IMR-90 (cell line): Measurements from ENCODE around the gene PIEZO1. TPM values are rescaled to one million over a fixed set of nuclear protein-coding genes. Genes with fewer than 3 reads are reported as not detected.

ENCODE experiments used
- ATAC-seq: fragments of 200-7000 bp; cut with Tn5 transposase; 2 replicates; pipeline ENCODE4 v1.9.1; 2020; ENCODE audit warnings: low read depth, mild to moderate bottlenecking, moderate library complexity
- BruUV-seq: library from RNA; stranded (reverse); fragments of 400-500 nt; replicated peaks from 2 replicates; lab custom pipeline; 2021; lab: Mats Ljungman, UMichigan
- CTCF ChIA-PET: fragments of 300-600 bp; formaldehyde crosslinking; extraction: SDS; loops from one replicate; lab custom pipeline; 2021; ENCODE audit warnings: antibody characterized with exemption; lab: Yijun Ruan, JAX
- POLR2A ChIA-PET: fragments of 300-600 bp; sonication (Branson Sonifier 250); formaldehyde crosslinking; loops from one replicate; lab custom pipeline; 2022; ENCODE audit warnings: antibody characterized with exemption; ENCODE audit not compliant: unreplicated experiment; lab: Charles Lee
- DNase-seq: peaks from one replicate; pipeline ENCODE4 v3.0.0; 2013
- H2AFZ ChIP-seq: replicated peaks from 2 replicates; pipeline ENCODE3; 2013; ENCODE audit warnings: low read length, mild to moderate bottlenecking; ENCODE audit not compliant: poor library complexity
- H2AK5ac ChIP-seq: 2 replicates; pipeline ENCODE4 v1.6.1; 2013; ENCODE audit warnings: low read depth, low read length, inconsistent platforms
- H2AK9ac ChIP-seq: replicated peaks from 2 replicates; pipeline ENCODE3; 2013; ENCODE audit warnings: mild to moderate bottlenecking, low read depth, low read length, moderate library complexity; ENCODE audit not compliant: poor library complexity
- H2BK120ac ChIP-seq: 2 replicates; pipeline ENCODE4 v1.6.1; 2013; ENCODE audit warnings: low read depth, low read length, inconsistent platforms
- H2BK15ac ChIP-seq: 3 replicates; pipeline ENCODE4 v1.6.1; 2013; ENCODE audit warnings: low read depth, low read length, inconsistent platforms
- H2BK20ac ChIP-seq: 2 replicates; pipeline ENCODE4 v1.6.1; 2013; ENCODE audit warnings: low read depth, mild to moderate bottlenecking, inconsistent platforms, low read length, moderate library complexity
- H2BK5ac ChIP-seq: 2 replicates; pipeline ENCODE4 v1.6.1; 2013; ENCODE audit warnings: mild to moderate bottlenecking, low read depth, low read length, inconsistent platforms; ENCODE audit not compliant: poor library complexity, severe bottlenecking
- H3K14ac ChIP-seq: replicated peaks from 2 replicates; pipeline ENCODE4 v1.6.1; 2013; ENCODE audit warnings: low read depth, low read length, inconsistent platforms
- H3K18ac ChIP-seq: 2 replicates; pipeline ENCODE4 v1.6.1; 2013; ENCODE audit warnings: low read depth, low read length, control low read depth
- H3K23ac ChIP-seq: 2 replicates; pipeline ENCODE4 v1.6.1; 2013; ENCODE audit warnings: low read depth, low read length, inconsistent platforms
- H3K27ac ChIP-seq: 2 replicates; pipeline ENCODE4 v1.5.1; 2013; ENCODE audit warnings: mild to moderate bottlenecking, control low read depth, low read length; ENCODE audit not compliant: insufficient read depth
- H3K27me3 ChIP-seq: 2 replicates; pipeline ENCODE4 v1.6.1; 2013; ENCODE audit warnings: low read length; ENCODE audit not compliant: control insufficient read depth, insufficient read depth
- H3K36me3 ChIP-seq: 2 replicates; pipeline ENCODE4 v1.6.1; 2013; ENCODE audit warnings: low read length, mixed read lengths; ENCODE audit not compliant: control insufficient read depth, insufficient read depth
- H3K4ac ChIP-seq: 2 replicates; pipeline ENCODE4 v1.6.1; 2013; ENCODE audit warnings: low read depth, low read length, inconsistent platforms
- H3K4me1 ChIP-seq: 2 replicates; pipeline ENCODE4 v1.6.1; 2013; ENCODE audit warnings: low read length, mixed read lengths; ENCODE audit not compliant: control insufficient read depth, insufficient read depth
- H3K4me2 ChIP-seq: 2 replicates; pipeline ENCODE4 v1.6.1; 2013; ENCODE audit warnings: low read depth, mild to moderate bottlenecking, control low read depth, low read length, moderate library complexity
- H3K4me3 ChIP-seq: 2 replicates; pipeline ENCODE4 v1.5.1; 2013; ENCODE audit warnings: low read depth, mild to moderate bottlenecking, control low read depth, low read length, moderate library complexity; ENCODE audit not compliant: insufficient read depth
- H3K56ac ChIP-seq: 2 replicates; pipeline ENCODE4 v1.6.1; 2013; ENCODE audit warnings: low read length, inconsistent platforms; ENCODE audit not compliant: insufficient read depth; ENCODE audit errors: extremely low read depth
- H3K79me1 ChIP-seq, 2 experiments: 2 replicates each; pipeline ENCODE4 v1.6.1; 2013; ENCODE audit warnings: low read length in 2 of 2, inconsistent platforms in 1 of 2, low read depth in 1 of 2
- H3K9ac ChIP-seq: 2 replicates; pipeline ENCODE4 v1.6.1; 2013; ENCODE audit warnings: low read depth, low read length, control low read depth
- H3K9me1 ChIP-seq: 2 replicates; pipeline ENCODE4 v1.6.1; 2013; ENCODE audit warnings: low read length, inconsistent platforms; ENCODE audit not compliant: insufficient read depth
- H3K9me3 ChIP-seq: 2 replicates; pipeline ENCODE4 v1.6.1; 2013; ENCODE audit warnings: low read length; ENCODE audit not compliant: control insufficient read depth, insufficient read depth
- H4K20me1 ChIP-seq: 2 replicates; pipeline ENCODE4 v1.6.1; 2013; ENCODE audit warnings: low read length, inconsistent platforms; ENCODE audit not compliant: insufficient read depth
- H4K5ac ChIP-seq: 2 replicates; pipeline ENCODE4 v1.6.1; 2013; ENCODE audit warnings: mild to moderate bottlenecking, low read depth, low read length, control low read depth
- H4K8ac ChIP-seq, 2 experiments: 2 replicates each; pipeline ENCODE4 v1.6.1; 2013; ENCODE audit warnings: low read depth in 2 of 2, low read length in 2 of 2, control low read depth in 1 of 2, inconsistent platforms in 1 of 2
- H4K91ac ChIP-seq: 2 replicates; pipeline ENCODE4 v1.6.1; 2013; ENCODE audit warnings: low read depth, low read length, inconsistent platforms; ENCODE audit not compliant: insufficient read depth
- POLR2A ChIP-seq: IDR thresholded peaks from 2 replicates; pipeline ENCODE4 v1.6.1; 2012; ENCODE audit warnings: mild to moderate bottlenecking, low read depth, low read length
- SMC3 ChIP-seq: fragments of 150-350 bp; IDR thresholded peaks from 2 replicates; pipeline ENCODE4 v1.6.1; 2016; ENCODE audit warnings: low read depth, mild to moderate bottlenecking, antibody characterized with exemption, low read length, moderate library complexity
- WGBS, 2 experiments: methylation state at CpG; one replicate each; pipeline versions ENCODE4 v1.1.5 to v1.1.7; 2013; ENCODE audit warnings: missing lambda C conversion rate in 2 of 2; ENCODE audit not compliant: insufficient read length in 1 of 2; ENCODE audit errors: extremely low coverage in 2 of 2; 5-methylcytosine and 5-hydroxymethylcytosine counted together
- dilution Hi-C: fragments of 300-500 bp; cut with HindIII; formaldehyde crosslinking; loops from one replicate; pipeline ENCODE4 v1.14.3; 2018; ENCODE audit warnings: low sequenced_read_pairs; ENCODE audit not compliant: unreplicated experiment
- in situ Hi-C: fragments of 300-500 bp; cut with MboI; formaldehyde crosslinking; loops from 3 replicates; pipeline ENCODE4 v1.14.3; 2019; ENCODE audit warnings: low sequenced_read_pairs, inconsistent platforms, mixed read lengths
- intact Hi-C: fragments of 100-400 bp; cut with micrococcal nuclease; formaldehyde crosslinking; loops from 2 replicates; pipeline ENCODE4 v1.10.0; 2022
- polyA plus RNA-seq, 3 experiments: library from polyadenylated mRNA; depleted of rRNA; stranded (reverse); fragments of >200 nt; gene quantifications; 2 replicates each; pipeline ENCODE4 v1.2.3, GENCODE V29; 2012; ENCODE audit warnings: low replicate concordance in 1 of 3
- total RNA-seq: library from RNA; depleted of rRNA; stranded (reverse); fragments of >200 nt; gene quantifications from 2 replicates; pipeline ENCODE4 v1.2.3, GENCODE V29; 2012

Gene PIEZO1
- total and polyA plus RNA-seq, 2 of the 4 experiments (the other 2 are of a cell fraction), result 36.2 to 372 TPM

DNA sequence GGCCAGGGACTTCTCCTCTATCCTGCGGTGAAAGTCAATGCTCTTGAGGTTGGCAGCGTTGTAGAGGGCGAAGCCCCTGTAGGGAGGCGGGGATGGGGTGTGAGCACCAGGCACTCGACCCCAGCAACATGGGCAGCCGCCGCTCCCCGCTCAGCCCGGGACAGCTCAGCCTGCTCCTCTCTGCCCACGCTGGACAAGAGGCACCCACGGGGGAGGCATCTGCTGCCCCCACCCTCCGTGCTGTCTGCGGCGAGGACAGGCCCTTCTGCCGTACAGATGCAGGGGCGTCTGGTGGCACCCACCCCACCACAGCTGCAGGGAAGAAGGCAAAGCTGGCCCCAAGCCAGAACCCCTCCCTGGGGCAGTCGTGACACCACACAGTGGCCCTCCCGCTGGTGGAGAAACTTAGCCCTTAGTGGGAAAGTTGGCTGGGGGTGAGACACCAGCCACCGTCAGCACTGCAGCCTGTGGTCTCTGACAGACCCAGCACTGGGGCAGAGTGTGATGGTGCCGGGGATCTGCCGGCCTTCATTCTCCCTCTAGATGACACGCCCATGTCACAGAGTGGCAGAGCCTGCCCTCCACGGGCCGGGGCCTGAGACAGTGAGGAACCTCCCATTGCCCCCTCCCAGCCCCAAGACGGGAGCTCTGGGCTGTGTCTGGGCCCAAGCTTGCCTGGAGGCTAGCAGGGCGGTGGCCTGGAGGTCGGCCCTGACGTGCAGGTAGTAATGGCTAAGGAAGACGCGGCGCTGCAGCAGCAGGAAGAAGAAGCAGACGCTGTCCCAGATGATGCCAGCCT lies 59.2 kb downstream of the PIEZO1 start:
- dilution Hi-C loops, result no loop called here
- Histone ChIP-seq H3K56ac (no peak overlapping the region), H3K23ac (no peak overlapping the region), H3K18ac (no peak overlapping the region), H2BK20ac (no peak overlapping the region), H3K9me1 (no peaks in the 10 kb centered on the region), H4K8ac (no peak overlapping the region), H2AK5ac (no peak overlapping the region), H3K14ac (no peak overlapping the region), H3K4me3 (no peak overlapping the region), H4K20me1 (peaks cover 8% of the 10 kb centered on the region), H3K79me1 (peaks cover 0 to 18% of the 10 kb centered on the region in 2 experiments; a peak in 2 of 4 replicates), H3K9ac (no peak overlapping the region), H2BK120ac (no peak overlapping the region), H2AK9ac (no peak overlapping the region), H3K27ac (no peak overlapping the region), H3K9me3 (no peaks in the 10 kb centered on the region), H3K4me1 (no peaks in the 10 kb centered on the region), H4K5ac (no peak overlapping the region), H2AFZ (peak overlapping the region; percentile 21), H2BK5ac (no peak overlapping the region), H2BK15ac (no peak overlapping the region), H3K4ac (no peak overlapping the region), H4K91ac (no peak overlapping the region), H3K27me3 (no peaks in the 10 kb centered on the region), H3K4me2 (no peak overlapping the region), H3K36me3 (peaks cover 79% of the 10 kb centered on the region)
- 85% methylated on average over 10 of the region's 32 CpGs; no CpG with 5 or more reads in 1 of the 2 experiments for WGBS, 2 experiments
- CTCF ChIA-PET, result interaction anchor here (0.8 kb wide), 1 partner anchor 12 kb away, joined by 3 read pairs; no protein-coding TSS in a partner anchor
- in situ Hi-C loops, result no loop called here
- ATAC-seq (no peak), DNase-seq (no peak)
- POLR2A ChIA-PET, result no interaction called here
- no TSS peak for BruUV-seq
- TF ChIP-seq SMC3, result no peak
- no peak for TF ChIP-seq POLR2A
- intact Hi-C loops, result no loop called here
